RWPE1 (cell line): ENCODE data around the gene ASB13.
A peak's percentile ranks its signal among the peaks of the same experiment; 100 is the strongest.

Source experiments
- CTCF ChIA-PET: fragments of 350-600 bp; sonication (Branson Sonifier 250); formaldehyde crosslinking; extraction: SDS; loops from one replicate; lab custom pipeline; 2021; lab: Yijun Ruan, JAX
- POLR2A ChIA-PET: fragments of 400-600 bp; formaldehyde crosslinking; extraction: SDS; loops from one replicate; lab custom pipeline; 2020; ENCODE audit warnings: antibody characterized with exemption; ENCODE audit not compliant: low non-redundant PET; lab: Yijun Ruan, JAX
- DNase-seq: peaks from one replicate; pipeline ENCODE4 v3.0.0; 2012; ENCODE audit warnings: low spot score
- H3K27ac ChIP-seq: fragments of 450-650 bp; 2 replicates; pipeline ENCODE4 v1.5.1; 2017
- CTCF ChIP-seq: fragments of 450-650 bp; conservative IDR thresholded peaks from 2 replicates; pipeline ENCODE4 v1.5.1; 2017; ENCODE audit warnings: low read depth, mild to moderate bottlenecking

Gene ASB13

DNA sequence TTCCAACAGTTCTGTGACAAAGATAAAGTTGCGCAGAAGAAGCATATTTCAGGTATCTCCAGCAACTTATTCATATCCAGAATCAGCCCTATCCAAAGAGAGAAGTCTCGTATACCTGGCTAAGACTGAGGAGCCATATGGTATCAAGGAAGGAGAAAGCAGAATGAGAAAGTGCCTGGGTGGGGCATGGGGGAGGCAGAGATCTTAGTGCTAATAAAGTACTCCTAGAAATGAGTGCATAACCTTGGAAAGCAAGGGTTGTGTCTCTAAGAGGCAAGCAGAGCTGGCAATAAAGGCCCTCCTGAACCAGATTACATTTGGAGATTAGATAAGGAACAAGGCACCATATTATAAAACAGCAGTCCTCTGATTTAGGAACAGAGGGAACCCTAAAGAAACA lies 30.9 kb upstream of the ASB13 start:
- DNase-seq = no peak

GRCh38 chr10:5694573-5694972 lies 28.2 kb upstream of the ASB13 start:
- DNase-seq = no peak
- ChIA-PET CTCF (interaction anchor here (0.6 kb wide), 1 partner anchor 17 kb away, joined by 4 read pairs; no protein-coding TSS in a partner anchor), POLR2A (no interaction called here)
- no peak for TF ChIP-seq CTCF
- no peak overlapping the region for H3K27ac ChIP-seq

More for the DNA sequence above, 30.9 kb upstream of the ASB13 start:
- H3K27ac ChIP-seq = no peak overlapping the region
- CTCF ChIA-PET = no interaction called here
- POLR2A ChIA-PET = no interaction called here
- no peak for TF ChIP-seq CTCF

- peak; percentile 33 for DNase-seq
- CTCF ChIA-PET = interaction anchor here (0.6 kb wide), 1 partner anchor 18 kb away, joined by 3 read pairs; no protein-coding TSS in a partner anchor
- peak overlapping the region; percentile 54 for H3K27ac ChIP-seq
- POLR2A ChIA-PET = no interaction called here
- no peak for TF ChIP-seq CTCF
Measured at GRCh38 chr10:5692461-5693358, 26.3 kb upstream of the ASB13 start.

GRCh38 chr10:5691786-5692185 lies 25.4 kb upstream of the ASB13 start:
- ChIA-PET POLR2A (no interaction called here), CTCF (interaction anchor here (0.5 to 0.6 kb wide), 2 partner anchors 17 to 876 kb away, joined by 3 read pairs; no protein-coding TSS in a partner anchor)
- DNase-seq = no peak
- no peak overlapping the region for H3K27ac ChIP-seq
- TF ChIP-seq CTCF = no peak

DNA sequence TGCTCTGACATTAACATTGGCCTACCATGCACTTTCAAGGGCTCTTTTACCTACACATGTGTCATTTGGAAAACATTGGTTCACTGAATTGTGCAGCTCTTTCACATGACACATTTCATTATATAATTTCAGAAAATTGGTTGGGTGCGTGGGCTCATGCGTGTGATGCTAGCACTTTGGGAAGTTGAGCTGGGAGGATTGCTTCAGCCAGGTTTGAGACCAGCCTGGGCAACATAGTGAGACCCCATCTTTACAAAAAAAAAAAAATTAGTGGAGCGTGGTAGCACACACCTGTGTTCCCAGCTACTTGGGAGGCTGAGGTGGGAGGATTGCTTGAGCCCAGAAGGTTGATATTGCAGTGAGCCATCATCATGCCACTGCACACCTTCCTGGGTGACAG lies 22.2 kb upstream of the ASB13 start:
- CTCF ChIA-PET = no interaction called here
- H3K27ac ChIP-seq = no peak overlapping the region
- DNase-seq = no peak
- POLR2A ChIA-PET = no interaction called here
- TF ChIP-seq CTCF = no peak

GRCh38 chr10:5685764-5686240 lies 19.4 kb upstream of the ASB13 start:
- peak overlapping the region; percentile 83 for H3K27ac ChIP-seq
- POLR2A ChIA-PET = no interaction called here
- DNase-seq = peak; percentile 9
- CTCF ChIA-PET = no interaction called here
- TF ChIP-seq CTCF = peak; percentile 44
